WI38 (cell line): ENCODE measurements around the gene MYOT.
"Not testable (repeated sequence)": the region's sequence is repeated elsewhere in the genome, so short reads cannot be mapped to it uniquely, and the experiment has no call there.

Source experiments
- H3K4me3 ChIP-seq: 2 replicates; pipeline ENCODE4 v1.5.1; 2011; ENCODE audit warnings: low read depth, mild to moderate bottlenecking, control low read depth, low read length
- CTCF ChIP-seq: IDR thresholded peaks from 2 replicates; pipeline ENCODE4 v1.5.1; 2012; ENCODE audit warnings: low read depth, mild to moderate bottlenecking, control low read depth, low read length

The MYOT gene

GRCh38 chr5:137856201-137856600 is 11.5 kb upstream of the MYOT start:
- no peak for TF ChIP-seq CTCF

GRCh38 chr5:137856916-137857862 is 10.5 kb upstream of the MYOT start:
- no peak for TF ChIP-seq CTCF

More at GRCh38 chr5:137856201-137856600, 11.5 kb upstream of the MYOT start:
- H3K4me3 ChIP-seq = no peak overlapping the region

GRCh38 chr5:137858223-137858916 is 9.3 kb upstream of the MYOT start:
- TF ChIP-seq CTCF = no peak

More at GRCh38 chr5:137856916-137857862, 10.5 kb upstream of the MYOT start:
- H3K4me3 ChIP-seq = no peak overlapping the region

GRCh38 chr5:137858954-137859353 is 8.7 kb upstream of the MYOT start:
- H3K4me3 ChIP-seq = no peak overlapping the region
- TF ChIP-seq CTCF = no peak

More at GRCh38 chr5:137858223-137858916, 9.3 kb upstream of the MYOT start:
- H3K4me3 ChIP-seq = no peak overlapping the region

GRCh38 chr5:137862251-137862650 is 5.4 kb upstream of the MYOT start:
- TF ChIP-seq CTCF = no peak
- H3K4me3 ChIP-seq = no peak overlapping the region

- H3K4me3 ChIP-seq = not testable (repeated sequence)
Measured at GRCh38 chr5:137863653-137864052, 4.0 kb upstream of the MYOT start.

GRCh38 chr5:137866541-137867388 is 895 bp upstream of the MYOT start:
- H3K4me3 ChIP-seq = no peak overlapping the region
- TF ChIP-seq CTCF = no peak
